Transverse colon (tissue), 4 donors: ENCODE measurements around the gene UBTF. TPM values are rescaled to one million over a fixed set of nuclear protein-coding genes. Genes with fewer than 3 reads are reported as not detected.

Experiments
- DNase-seq: peaks from one replicate; pipeline ENCODE4 v3.0.0-alpha.2; 2019
- H3K27ac ChIP-seq, 4 donors: fragments of 200-600 bp; sonication (generic); 2 replicates each; pipeline ENCODE4 v1.5.1; 2016 to 2018; ENCODE audit warnings: inconsistent platforms in 4 of 4
- H3K27me3 ChIP-seq: fragments of 200-600 bp; sonication (generic); 2 replicates; pipeline ENCODE4 v1.5.1; 2017; ENCODE audit warnings: inconsistent platforms
- H3K36me3 ChIP-seq, 4 donors: fragments of 200-600 bp; sonication (generic); 2 replicates each; pipeline ENCODE4 v1.5.1; 2017 to 2019; ENCODE audit warnings: inconsistent platforms in 4 of 4
- H3K4me1 ChIP-seq, 4 donors: fragments of 200-600 bp; sonication (generic); 2 replicates each; pipeline ENCODE4 v1.5.1; 2017 to 2020; ENCODE audit warnings: inconsistent platforms in 4 of 4
- H3K4me3 ChIP-seq, 4 donors: fragments of 200-600 bp; sonication (generic); 1 replicate in 1 of 4; 2 replicates in 3 of 4; pipeline versions ENCODE4 v1.5.1 to v1.6.1; 2017 to 2019; ENCODE audit warnings: inconsistent platforms in 4 of 4
- H3K9me3 ChIP-seq, 2 donors: fragments of 200-600 bp; sonication (generic); 2 replicates each; pipeline ENCODE4 v1.5.1; 2017 to 2019; ENCODE audit warnings: inconsistent platforms in 2 of 2
- EP300 ChIP-seq: sonication (generic); formaldehyde crosslinking; IDR thresholded peaks from one replicate; pipeline ENCODE4 v1.6.1; 2017; ENCODE audit warnings: antibody characterized with exemption, low read depth
- POLR2A ChIP-seq: fragments of 450-650 bp; IDR thresholded peaks from one replicate; pipeline ENCODE4 v1.6.1; 2016; ENCODE audit warnings: antibody characterized with exemption, mild to moderate bottlenecking, moderate library complexity
- POLR2AphosphoS5 ChIP-seq, 3 donors: sonication (generic); formaldehyde crosslinking; IDR thresholded peaks; one replicate each; pipeline ENCODE4 v1.6.1; 2016; ENCODE audit warnings: antibody characterized with exemption in 3 of 3
- WGBS, 2 donors: methylation state at CpG; one replicate each; pipeline ENCODE4 v1.1.5; 2018; ENCODE audit warnings: low coverage in 1 of 2; 5-methylcytosine and 5-hydroxymethylcytosine counted together
- in situ Hi-C, 4 donors: fragments of 200-750 bp; cut with MboI; loops; one replicate each; pipeline versions ENCODE4 v1.15.0 to v1.15.1; 2017; ENCODE audit warnings: low sequenced_read_pairs in 3 of 4, low pct_ligation_motif_present in 1 of 4, low pct_unique_long_range_greater_than_20kb in 1 of 4
- intact Hi-C: fragments of 100-400 bp; cut with DNase I; formaldehyde crosslinking; loops from one replicate; pipeline ENCODE4 v1.15.1; 2023; ENCODE audit warnings: low total_unique reads
- total RNA-seq, 4 donors: library from RNA; depleted of rRNA; stranded (reverse); fragments of >200 nt; gene quantifications; one replicate each; pipeline ENCODE4 v1.1.0, GENCODE V29; 2016
- TF ChIP-seq, protein P1 (sequence below), 5 experiments: fragments of 200-600 bp in 3 of 5; fragments of 450-650 bp in 2 of 5; sonication (generic) in 3 of 5; IDR thresholded peaks; 1 replicate in 2 of 5; 2 replicates in 3 of 5; pipeline ENCODE4 v1.5.1; 2016 to 2017; ENCODE audit warnings: antibody characterized with exemption in 5 of 5, inconsistent platforms in 3 of 5, mild to moderate bottlenecking in 2 of 5, moderate library complexity in 1 of 5

Gene UBTF
- total RNA-seq, 4 donors from 2014 or later: 49.4 to 61.6 (median 60.4) TPM

DNA sequence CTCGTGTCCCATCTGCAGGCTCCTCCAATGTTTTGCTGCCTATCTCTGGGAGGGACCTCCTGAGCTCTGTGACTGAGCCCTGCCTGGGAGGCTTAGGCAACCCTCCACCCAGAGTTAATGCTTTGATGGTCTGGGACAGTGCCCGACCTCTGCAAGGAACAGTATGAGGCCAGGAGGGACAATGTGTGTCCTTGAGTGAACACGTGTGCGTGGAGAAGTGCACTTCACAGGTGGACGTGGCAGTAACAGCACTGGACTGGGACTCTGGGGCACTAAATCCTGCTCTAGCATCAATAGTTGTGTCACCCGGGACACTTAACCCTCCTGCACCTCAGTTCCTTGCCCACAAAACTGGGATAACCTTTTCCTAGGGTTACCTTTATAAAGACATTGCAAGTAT lies 4.6 kb downstream of the UBTF start:
- TF ChIP-seq EP300: no peak
- TF ChIP-seq, protein P1, sequence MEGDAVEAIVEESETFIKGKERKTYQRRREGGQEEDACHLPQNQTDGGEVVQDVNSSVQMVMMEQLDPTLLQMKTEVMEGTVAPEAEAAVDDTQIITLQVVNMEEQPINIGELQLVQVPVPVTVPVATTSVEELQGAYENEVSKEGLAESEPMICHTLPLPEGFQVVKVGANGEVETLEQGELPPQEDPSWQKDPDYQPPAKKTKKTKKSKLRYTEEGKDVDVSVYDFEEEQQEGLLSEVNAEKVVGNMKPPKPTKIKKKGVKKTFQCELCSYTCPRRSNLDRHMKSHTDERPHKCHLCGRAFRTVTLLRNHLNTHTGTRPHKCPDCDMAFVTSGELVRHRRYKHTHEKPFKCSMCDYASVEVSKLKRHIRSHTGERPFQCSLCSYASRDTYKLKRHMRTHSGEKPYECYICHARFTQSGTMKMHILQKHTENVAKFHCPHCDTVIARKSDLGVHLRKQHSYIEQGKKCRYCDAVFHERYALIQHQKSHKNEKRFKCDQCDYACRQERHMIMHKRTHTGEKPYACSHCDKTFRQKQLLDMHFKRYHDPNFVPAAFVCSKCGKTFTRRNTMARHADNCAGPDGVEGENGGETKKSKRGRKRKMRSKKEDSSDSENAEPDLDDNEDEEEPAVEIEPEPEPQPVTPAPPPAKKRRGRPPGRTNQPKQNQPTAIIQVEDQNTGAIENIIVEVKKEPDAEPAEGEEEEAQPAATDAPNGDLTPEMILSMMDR (IDR thresholded peaks at IDR 0.05): no peak
- no peak for TF ChIP-seq POLR2AphosphoS5 (IDR thresholded peaks at IDR 0.05)
- no peak for TF ChIP-seq POLR2A
- H3K4me1 ChIP-seq: peaks cover 24 to 33% (median 30%) of the 10 kb centered on the region in 4 donors
- DNase-seq: no peak
- intact Hi-C loops: no loop called here
- no peaks in the 10 kb centered on the region for H3K27me3 ChIP-seq
- 88% methylated on average over 6 of the region's 6 CpGs; no CpG with 5 or more reads in 1 of the 2 donors for WGBS, 2 donors
- H3K4me3 ChIP-seq: no peak overlapping the region
- no peaks in the 10 kb centered on the region for H3K9me3 ChIP-seq
- H3K36me3 ChIP-seq: peaks cover 0 to 24% (median 7%) of the 10 kb centered on the region in 4 donors
- in situ Hi-C loops: loop anchor here in 3 of 4 donors (5.0 to 10.0 kb wide), 2 partner anchors 110 to 117 kb away; partner anchors contain the start of gene SLC25A39 (in 1 of the 3)
- no peak overlapping the region for H3K27ac ChIP-seq

DNA sequence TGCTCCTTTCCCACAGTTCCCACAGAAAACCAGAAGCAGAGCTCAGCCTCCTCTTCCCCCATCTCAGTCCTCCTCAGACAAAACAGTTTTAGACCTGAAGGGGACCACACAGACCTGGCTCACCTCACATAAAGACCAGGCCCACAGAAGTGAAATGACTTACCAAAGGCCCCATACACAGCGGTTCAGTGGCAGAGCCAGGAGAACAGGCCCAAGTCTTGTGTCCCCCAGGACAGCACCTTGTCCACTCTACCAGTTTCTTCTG lies 5.3 kb downstream of the UBTF start:
- 100% methylated on average over 1 of the region's 1 CpG; no CpG with 5 or more reads in 1 of the 2 donors for WGBS, 2 donors
- Histone ChIP-seq H3K27me3 (no peaks in the 10 kb centered on the region), H3K4me3 (no peak overlapping the region), H3K4me1 (peaks cover 25 to 35% (median 31%) of the 10 kb centered on the region in 4 donors), H3K36me3 (peaks cover 0 to 27% (median 7%) of the 10 kb centered on the region in 4 donors), H3K9me3 (no peaks in the 10 kb centered on the region), H3K27ac (no peak overlapping the region)
- intact Hi-C loops (no loop called here), in situ Hi-C loops (loop anchor here in 2 of 4 donors (5.0 to 10.0 kb wide), 2 partner anchors 111 to 118 kb away; partner anchors contain the start of gene SLC25A39 (in 1 of the 2))
- TF ChIP-seq, protein P1 (IDR thresholded peaks at IDR 0.05): no peak
- TF ChIP-seq POLR2AphosphoS5 (IDR thresholded peaks at IDR 0.05) (no peak), POLR2A (no peak)
- DNase-seq: no peak

DNA sequence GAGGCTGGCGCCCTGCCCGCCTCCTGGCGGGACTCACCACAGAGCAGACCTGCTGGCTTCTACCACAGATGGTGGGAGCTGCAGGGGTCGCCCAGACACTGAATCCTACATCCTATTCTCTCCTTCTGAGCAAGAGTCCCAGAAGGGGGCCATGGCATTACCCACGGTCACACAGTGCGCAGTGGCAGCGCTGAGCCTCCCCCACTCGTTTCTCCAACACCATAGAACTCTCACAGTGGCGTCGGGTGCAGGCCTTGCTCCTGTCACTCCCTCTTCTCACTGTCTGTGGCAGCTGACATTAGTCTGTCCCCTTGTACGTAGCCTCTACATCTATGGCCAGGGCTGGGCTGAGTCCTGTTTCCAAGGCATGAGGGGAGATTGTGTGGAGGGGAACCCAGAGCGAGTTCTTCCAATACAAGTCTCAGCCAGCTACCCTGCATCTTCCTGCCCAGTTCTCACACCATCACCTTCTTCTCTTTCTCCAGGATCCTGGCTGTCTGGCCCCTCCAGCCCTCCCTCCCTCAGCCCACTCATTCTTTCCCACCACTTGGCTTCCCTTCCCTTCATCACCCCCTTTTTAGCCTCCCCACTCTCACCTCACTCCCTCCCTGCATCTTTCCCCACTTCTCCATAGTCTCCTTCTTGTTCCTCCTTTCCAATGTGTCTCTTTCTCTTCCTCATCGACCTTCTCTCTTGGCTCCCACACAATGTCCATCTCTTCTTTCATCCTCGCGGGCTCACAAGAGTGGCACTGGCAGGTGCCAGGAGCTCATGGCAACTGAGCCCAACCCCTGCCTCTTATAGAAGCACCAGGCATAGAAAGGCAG lies 5.9 kb downstream of the UBTF start:
- 82 to 85% methylated on average over 2 to 15 of the region's 15 CpGs for WGBS, 2 donors
- no peak for DNase-seq
- Histone ChIP-seq H3K9me3 (no peaks in the 10 kb centered on the region), H3K4me3 (no peak overlapping the region), H3K4me1 (peaks cover 25 to 35% (median 31%) of the 10 kb centered on the region in 4 donors), H3K27me3 (no peaks in the 10 kb centered on the region), H3K36me3 (peaks cover 0 to 33% (median 9%) of the 10 kb centered on the region in 4 donors), H3K27ac (no peak overlapping the region)
- intact Hi-C loops: no loop called here
- TF ChIP-seq, protein P1 (IDR thresholded peaks at IDR 0.05): no peak
- no peak for TF ChIP-seq EP300
- no peak for TF ChIP-seq POLR2AphosphoS5 (IDR thresholded peaks at IDR 0.05)
- no peak for TF ChIP-seq POLR2A
- in situ Hi-C loops: loop anchor here in 2 of 4 donors (5.0 to 10.0 kb wide), 2 partner anchors 111 to 119 kb away; partner anchors contain the start of gene SLC25A39 (in 1 of the 2)

DNA sequence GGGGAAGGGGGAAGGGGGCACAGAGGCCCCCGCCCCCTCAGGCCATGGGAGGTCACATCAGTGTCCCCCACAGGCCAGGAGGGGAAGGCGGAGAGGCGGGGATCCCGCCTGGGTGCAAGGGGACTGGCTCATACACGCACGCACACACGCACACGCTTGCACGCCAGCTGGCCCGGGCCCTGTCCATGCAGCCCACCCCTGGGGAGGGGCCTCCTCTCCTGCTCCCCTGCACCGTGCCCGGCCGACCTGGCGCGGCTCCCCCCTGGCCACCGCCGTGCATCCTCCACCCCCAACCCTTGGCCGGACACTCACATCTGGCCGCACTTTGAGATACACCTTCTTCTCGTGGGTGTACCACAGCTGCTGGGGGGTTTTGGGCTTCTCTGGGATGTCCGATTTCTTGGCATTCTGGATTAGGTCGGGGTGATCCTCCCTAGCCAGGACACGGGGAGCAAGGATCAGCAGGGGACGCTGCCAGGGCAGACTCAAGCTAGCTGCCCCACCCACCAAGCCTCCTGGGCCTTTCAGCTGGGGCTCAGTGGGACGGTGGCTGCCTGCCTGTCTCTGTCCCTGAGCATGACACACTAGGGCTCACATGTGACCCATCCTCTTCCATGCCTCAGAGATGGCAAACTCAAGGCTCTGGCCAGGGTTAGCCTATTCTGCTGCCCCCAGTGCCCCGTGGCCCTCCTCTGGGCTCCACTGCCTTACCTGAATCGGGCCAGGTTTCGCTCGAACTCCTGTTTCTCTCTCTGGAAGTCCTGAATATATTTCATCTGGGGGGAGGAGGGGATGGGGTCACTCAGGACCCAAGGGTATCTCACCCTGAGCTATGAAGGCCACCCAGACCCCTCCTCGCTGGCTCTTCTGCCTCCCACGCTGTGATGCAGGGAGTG lies 6.7 kb downstream of the UBTF start:
- no peak for DNase-seq
- Histone ChIP-seq H3K4me1 (peaks cover 21 to 30% (median 26%) of the 10 kb centered on the region in 4 donors), H3K27me3 (no peaks in the 10 kb centered on the region), H3K27ac (no peak overlapping the region), H3K9me3 (no peaks in the 10 kb centered on the region), H3K4me3 (no peak overlapping the region), H3K36me3 (peaks cover 0 to 37% (median 12%) of the 10 kb centered on the region in 4 donors)
- intact Hi-C loops (no loop called here), in situ Hi-C loops (loop anchor here in 2 of 4 donors (5.0 to 10.0 kb wide), 2 partner anchors 112 to 120 kb away; partner anchors contain the start of gene SLC25A39 (in 1 of the 2))
- 75% methylated on average over 31 of the region's 31 CpGs; no CpG with 5 or more reads in 1 of the 2 donors for WGBS, 2 donors
- no peak for TF ChIP-seq EP300
- no peak for TF ChIP-seq POLR2A
- TF ChIP-seq, protein P1 (IDR thresholded peaks at IDR 0.05): no peak
- TF ChIP-seq POLR2AphosphoS5 (IDR thresholded peaks at IDR 0.05): no peak
